NCI-H2029 (cell line): ENCODE results near the gene RTKN.
"Not testable (repeated sequence)": the region's sequence is repeated elsewhere in the genome, so short reads cannot be mapped to it uniquely, and the experiment has no call there.

Source experiments
- DNase-seq: peaks from one replicate; lab custom pipeline; 2025; lab: John Stamatoyannopoulos, UW

The RTKN gene

GRCh38 chr2:74441690-74442482, at the start of gene RTKN:
TSS of gene RTKN (minus strand) at chr2:74441937. CDS start at chr2:74441816, 121 bp downstream.
- peak; percentile 56 for DNase-seq

DNA sequence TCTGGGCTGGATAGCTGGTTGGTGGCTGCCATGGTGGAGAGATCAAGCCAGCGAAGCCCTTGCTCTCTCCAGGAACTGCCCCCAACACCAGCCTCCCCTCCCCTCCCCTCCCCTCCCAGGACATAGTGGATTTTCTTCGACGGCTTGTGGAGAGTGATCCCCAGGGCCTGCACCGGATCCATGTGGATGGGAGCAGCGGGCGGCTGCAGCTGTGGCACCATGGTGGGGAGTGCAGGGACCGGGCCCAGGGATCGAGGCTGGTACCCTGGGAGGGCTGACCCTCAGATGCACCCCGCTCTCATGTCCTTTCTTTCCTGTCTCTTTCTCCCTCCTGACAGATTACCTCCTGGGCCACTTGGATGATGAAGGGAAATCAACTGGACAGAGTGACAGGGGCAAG, 48.2 kb upstream of the RTKN start:
- no peak for DNase-seq

DNA sequence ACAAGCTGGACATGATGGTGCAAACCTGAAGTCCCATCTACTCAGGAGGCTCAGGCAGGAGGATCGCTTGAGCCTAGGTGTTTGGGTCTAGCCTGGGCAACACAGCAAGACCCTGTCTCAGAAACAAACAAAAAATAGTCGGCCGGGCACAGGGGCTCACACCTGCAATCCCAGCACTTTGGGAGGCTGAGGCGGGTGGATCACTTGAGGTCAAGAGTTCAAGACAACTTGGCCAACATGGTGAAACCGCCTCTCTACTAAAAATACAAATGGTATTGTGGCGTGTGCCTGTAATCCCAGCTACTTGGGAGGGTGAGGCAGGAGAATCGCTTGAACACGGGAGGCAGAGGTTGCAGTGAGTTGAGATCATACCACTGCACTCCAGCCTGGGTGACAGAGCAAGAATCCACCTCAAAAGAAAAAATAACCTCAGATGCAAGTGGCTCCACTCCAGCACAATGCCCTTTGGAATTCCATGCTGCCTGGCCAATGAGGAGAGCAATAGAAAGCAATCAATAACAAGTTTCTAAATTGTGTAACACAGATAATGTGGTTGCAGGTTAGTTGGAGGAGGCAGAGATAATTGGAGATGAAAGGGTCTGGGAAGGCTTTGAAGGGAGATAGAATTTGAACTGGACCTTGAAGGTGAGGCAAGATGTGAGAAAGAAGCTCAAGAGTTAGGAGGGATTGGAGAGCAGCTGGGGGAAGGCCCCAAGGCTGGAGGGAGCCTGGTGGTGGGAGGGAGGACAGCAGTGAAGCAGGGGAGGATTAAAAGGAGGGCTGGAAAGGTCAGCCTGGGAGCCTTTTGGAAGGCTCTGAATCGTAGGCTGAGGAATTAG, 47.1 kb upstream of the RTKN start:
- no peak for DNase-seq

GRCh38 chr2:74486141-74486540, 44.4 kb upstream of the RTKN start:
- DNase-seq: no peak

DNA sequence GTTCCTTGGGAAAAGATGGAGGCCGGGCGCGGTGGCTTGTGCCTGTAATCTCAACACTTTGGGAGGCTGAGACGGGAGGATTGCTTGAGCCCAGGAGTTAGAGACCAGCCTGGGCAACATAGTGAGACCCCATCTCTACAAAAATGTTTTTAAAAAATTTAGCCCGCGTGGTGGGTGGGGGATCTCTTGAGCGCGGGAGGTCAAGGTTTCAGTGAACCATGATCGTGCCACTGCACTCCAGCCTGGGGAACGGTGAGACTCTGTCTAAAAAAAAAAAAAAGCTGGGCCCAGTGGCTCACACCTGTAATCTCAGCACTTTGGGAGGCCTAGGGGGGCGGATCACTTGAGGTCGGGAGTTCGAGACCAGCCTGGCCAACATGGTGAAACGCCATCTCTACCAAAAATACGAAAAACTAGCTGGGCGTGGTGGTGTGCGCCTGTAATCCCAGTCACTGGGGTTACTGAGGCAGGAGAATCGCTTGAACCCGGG, 42.0 kb upstream of the RTKN start:
- not testable (repeated sequence) for DNase-seq

DNA sequence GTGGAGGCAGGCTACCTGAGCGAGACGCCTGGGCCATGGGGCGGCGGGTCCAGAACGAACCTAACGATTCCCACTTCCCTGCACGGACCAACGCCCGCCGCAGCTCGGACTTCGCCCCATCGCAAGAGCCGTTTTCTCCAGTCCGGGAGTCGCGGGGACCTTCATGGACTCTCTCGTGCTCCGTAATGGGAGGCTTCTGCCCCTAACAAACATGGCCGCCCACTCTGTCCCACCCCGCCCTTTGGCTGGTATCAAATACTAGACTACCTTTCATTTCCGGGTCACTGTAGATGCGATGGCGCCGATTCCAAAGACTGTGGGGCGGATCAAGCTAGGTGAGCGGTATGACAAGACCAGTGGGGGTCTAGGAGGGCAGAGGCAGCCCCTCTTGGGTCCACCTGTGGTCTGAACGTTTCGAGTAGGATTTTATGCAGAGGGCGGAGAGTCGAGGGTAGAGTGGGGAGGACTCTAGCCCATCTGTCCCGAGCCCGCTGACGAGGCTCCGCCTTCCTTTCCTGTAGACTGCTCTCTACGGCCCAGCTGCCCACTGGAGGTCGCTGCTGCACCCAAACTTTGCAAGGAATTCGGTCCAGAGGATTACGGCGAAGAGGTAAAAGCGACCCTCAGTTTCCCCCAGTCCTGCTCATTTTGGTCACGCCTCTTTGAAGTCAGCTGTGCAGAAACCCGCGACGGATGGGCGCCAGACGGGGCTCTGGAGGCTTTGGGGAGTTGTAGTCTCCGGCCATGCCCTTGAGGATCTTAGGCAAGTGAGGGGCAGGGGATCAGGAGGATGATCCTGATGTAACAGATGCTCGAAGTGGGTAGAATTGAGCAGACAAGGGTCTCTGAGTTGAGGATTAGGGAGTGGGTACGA, 41.3 kb upstream of the RTKN start, which contains the start of the genes CCDC142 and TTC31:
Gene CCDC142 (minus strand): TSS at position 198 of the 874 bp plus-strand sequence. CDS start 161 bp downstream, at position 37.
Gene TTC31 (plus strand): TSS at position 281 of the 874 bp plus-strand sequence. CDS start 15 bp downstream, at position 296.
- DNase-seq: peak; percentile 85

DNA sequence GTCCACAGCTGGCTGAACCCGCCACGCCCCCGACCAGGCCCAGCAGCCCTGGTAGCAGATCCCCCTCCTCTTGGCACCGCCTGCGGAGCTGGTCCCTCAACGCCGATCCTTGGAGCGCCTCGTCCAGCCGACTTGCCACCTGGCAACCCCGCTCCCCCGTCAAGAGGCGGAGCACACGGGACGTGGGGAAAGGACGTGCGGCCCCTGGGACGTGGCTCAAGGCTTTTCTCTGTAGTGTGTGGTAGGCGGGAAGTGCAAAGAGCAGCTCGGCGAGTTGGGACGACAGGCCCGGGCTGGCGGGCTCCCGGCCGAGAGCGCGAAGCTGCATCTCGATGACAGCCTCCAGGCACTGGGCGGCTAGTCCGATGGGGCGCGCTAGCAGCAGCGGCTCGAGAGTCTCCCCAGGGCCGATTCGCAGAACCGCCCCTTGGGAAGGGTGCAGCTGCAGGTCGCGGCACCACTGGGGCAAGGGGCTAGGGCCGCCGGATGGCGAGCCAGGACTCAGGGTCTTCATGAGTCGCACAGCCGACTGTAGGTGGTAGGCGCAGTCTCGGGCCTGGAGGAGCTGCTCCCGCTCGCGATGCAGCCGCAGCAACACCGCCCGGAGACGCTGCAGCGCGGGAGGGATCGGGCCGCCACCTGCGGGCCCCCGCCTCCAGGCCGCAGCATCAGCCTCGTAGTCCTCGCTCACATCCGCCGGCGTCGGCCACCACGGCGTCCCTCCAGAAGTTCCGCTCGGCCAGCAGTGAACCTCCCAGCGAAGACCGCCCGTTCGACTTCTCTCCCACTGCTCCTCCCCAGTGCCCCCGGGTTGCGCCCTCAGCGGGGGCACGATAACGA, 40.4 kb upstream of the RTKN start:
- no peak for DNase-seq

DNA sequence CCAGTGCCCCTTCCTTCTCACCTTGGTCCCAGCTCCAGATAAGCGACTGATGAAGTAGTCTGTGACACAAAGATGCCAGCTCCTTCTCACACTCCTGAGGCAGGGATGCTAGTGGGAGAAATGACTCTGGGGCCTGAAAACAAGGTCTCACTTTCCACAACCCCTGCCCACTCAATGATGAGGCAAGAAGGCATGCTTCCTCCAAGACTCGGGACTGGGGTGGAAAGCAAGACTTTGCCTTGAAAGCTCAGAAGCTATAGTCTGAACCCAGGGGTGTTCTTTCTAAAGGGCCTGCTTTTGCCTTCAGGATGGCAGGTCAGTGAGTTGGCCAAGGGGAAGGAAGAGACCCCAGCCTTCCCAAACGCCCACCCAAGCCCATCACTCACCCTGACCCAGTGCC, 39.7 kb upstream of the RTKN start:
- no peak for DNase-seq

DNA sequence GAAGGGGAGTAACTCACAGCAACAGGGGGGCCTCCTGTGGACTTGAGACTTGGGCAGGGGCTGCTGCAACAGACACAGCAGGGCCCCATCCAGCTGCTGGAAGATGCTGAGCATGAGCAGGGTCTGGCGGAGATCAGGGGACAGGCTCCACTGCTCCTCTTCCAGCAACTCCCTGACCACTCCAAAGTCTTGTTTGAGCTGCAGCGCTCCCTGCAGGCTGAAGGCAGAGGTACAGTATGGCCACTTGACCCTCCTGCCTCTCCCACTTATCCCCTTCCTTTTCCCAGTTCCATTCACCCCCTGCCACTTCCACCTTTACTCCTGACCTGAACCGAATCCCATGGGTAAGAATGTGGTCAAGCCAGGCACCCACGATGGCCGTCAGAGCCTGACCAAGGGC, 33.2 kb upstream of the RTKN start:
- DNase-seq: no peak

- no peak for DNase-seq
These were observed 32.7 kb upstream of the RTKN start for GRCh38 chr2:74474481-74474880.

- DNase-seq: no peak
These were observed 31.2 kb upstream of the RTKN start for GRCh38 chr2:74472945-74473258.

GRCh38 chr2:74472086-74472944, 30.6 kb upstream of the RTKN start, which contains the start of gene MRPL53:
TSS of gene MRPL53 (minus strand) at chr2:74472680. CDS start at chr2:74472660, 20 bp downstream.
- DNase-seq: peak; percentile 83

GRCh38 chr2:74471332-74472065, 29.8 kb upstream of the RTKN start:
- DNase-seq: no peak

GRCh38 chr2:74470742-74471141, 29.0 kb upstream of the RTKN start:
- not testable (repeated sequence) for DNase-seq

DNA sequence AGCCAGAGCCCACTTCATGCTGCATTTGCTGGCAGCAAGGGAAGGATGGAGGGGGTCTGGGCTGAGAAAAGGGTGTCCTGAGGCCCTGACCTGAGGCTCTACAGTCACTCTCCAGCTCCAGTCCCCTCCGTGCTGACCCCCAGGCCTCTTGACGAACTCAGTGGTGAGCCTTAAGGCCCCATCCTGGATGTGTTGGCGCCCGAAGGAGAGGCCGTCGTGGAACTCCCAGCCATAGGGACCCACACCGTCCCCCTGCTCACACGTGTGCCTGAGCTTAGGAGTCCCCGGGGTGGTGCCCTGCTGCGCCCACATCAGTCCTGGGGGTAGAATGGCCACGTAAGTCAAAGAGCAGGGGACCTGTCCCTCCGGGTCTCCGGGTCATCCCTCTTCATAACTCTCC, 22.7 kb upstream of the RTKN start:
- DNase-seq: no peak

DNA sequence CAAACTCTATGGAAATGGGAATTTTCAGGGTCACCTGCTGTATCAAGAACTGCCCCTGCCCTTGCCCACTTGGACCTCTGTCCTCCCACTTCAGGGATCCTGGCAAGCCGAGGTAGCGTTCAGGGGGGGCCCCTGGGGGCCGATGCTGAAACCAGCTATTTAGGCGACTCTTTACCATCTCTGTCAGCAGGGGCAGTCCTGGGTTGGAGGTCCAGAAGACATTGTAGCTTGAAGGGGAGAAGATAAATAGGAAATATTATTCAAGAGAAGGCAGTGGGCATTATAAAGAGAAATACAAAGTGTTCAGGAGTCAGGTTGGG, 21.0 kb upstream of the RTKN start:
- DNase-seq: no peak

- no peak for DNase-seq
These were observed 20.5 kb upstream of the RTKN start for GRCh38 chr2:74462054-74462785.

DNA sequence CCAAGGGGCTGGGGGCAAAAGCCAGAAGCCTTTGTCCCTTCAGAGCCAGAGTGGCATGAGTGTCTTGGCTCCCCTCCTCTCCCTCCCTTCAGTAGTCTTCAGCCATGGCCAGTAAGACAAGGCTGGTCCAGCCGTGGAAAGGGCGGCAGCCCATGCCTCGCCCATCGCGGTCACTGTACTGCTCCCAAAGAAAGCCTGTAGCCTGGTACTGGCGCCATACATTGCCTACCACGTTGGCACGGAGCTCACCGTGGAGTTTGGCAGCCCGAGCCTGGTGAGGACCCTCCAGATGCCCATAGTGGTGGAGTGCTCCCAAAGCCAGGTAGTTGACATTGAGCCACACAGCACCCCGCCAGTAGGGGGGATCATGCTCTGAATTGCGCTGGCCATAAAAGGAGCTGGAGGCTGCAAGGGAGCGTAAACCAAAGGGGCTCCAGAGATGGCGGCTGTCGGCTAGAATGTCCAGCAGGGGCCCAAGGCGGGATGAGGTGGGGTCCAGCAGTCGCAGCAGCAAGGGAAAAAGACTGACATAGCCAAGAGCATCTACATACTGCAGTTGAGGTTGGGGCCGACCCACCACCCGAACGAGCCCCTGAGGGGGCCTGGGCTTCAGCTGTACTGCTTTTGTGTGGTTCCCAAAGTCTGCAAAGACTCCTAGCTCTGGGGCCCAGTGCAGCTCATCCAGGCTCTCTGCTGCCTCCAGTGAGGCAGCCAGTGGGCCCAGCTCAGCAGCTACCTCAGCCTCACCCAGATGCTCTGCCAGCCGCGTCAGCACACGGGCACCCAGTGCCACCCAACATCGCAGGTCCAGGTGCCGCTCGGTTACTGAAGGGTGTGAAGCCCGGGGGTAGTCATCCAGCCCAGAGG, 19.7 kb upstream of the RTKN start:
- no peak for DNase-seq
